IMR-90 (cell line): Measurements from ENCODE around the gene BRAF. TPM values are rescaled to one million over a fixed set of nuclear protein-coding genes. Genes with fewer than 3 reads are reported as not detected.
"Not testable (repeated sequence)": the region's sequence is repeated elsewhere in the genome, so short reads cannot be mapped to it uniquely, and the experiment has no call there.

Experiments used
- ATAC-seq: fragments of 200-7000 bp; cut with Tn5 transposase; 2 replicates; pipeline ENCODE4 v1.9.1; 2020; ENCODE audit warnings: low read depth, mild to moderate bottlenecking, moderate library complexity
- BruUV-seq: library from RNA; stranded (reverse); fragments of 400-500 nt; replicated peaks from 2 replicates; lab custom pipeline; 2021; lab: Mats Ljungman, UMichigan
- CTCF ChIA-PET: fragments of 300-600 bp; formaldehyde crosslinking; extraction: SDS; loops from one replicate; lab custom pipeline; 2021; ENCODE audit warnings: antibody characterized with exemption; lab: Yijun Ruan, JAX
- POLR2A ChIA-PET: fragments of 300-600 bp; sonication (Branson Sonifier 250); formaldehyde crosslinking; loops from one replicate; lab custom pipeline; 2022; ENCODE audit warnings: antibody characterized with exemption; ENCODE audit not compliant: unreplicated experiment; lab: Charles Lee
- DNase-seq: peaks from one replicate; pipeline ENCODE4 v3.0.0; 2013
- H2AFZ ChIP-seq: replicated peaks from 2 replicates; pipeline ENCODE3; 2013; ENCODE audit warnings: low read length, mild to moderate bottlenecking; ENCODE audit not compliant: poor library complexity
- H2AK5ac ChIP-seq: 2 replicates; pipeline ENCODE4 v1.6.1; 2013; ENCODE audit warnings: low read depth, low read length, inconsistent platforms
- H2AK9ac ChIP-seq: replicated peaks from 2 replicates; pipeline ENCODE3; 2013; ENCODE audit warnings: mild to moderate bottlenecking, low read depth, low read length, moderate library complexity; ENCODE audit not compliant: poor library complexity
- H2BK120ac ChIP-seq: 2 replicates; pipeline ENCODE4 v1.6.1; 2013; ENCODE audit warnings: low read depth, low read length, inconsistent platforms
- H2BK15ac ChIP-seq: 3 replicates; pipeline ENCODE4 v1.6.1; 2013; ENCODE audit warnings: low read depth, low read length, inconsistent platforms
- H2BK20ac ChIP-seq: 2 replicates; pipeline ENCODE4 v1.6.1; 2013; ENCODE audit warnings: low read depth, mild to moderate bottlenecking, inconsistent platforms, low read length, moderate library complexity
- H2BK5ac ChIP-seq: 2 replicates; pipeline ENCODE4 v1.6.1; 2013; ENCODE audit warnings: mild to moderate bottlenecking, low read depth, low read length, inconsistent platforms; ENCODE audit not compliant: poor library complexity, severe bottlenecking
- H3K14ac ChIP-seq: replicated peaks from 2 replicates; pipeline ENCODE4 v1.6.1; 2013; ENCODE audit warnings: low read depth, low read length, inconsistent platforms
- H3K18ac ChIP-seq: 2 replicates; pipeline ENCODE4 v1.6.1; 2013; ENCODE audit warnings: low read depth, low read length, control low read depth
- H3K23ac ChIP-seq: 2 replicates; pipeline ENCODE4 v1.6.1; 2013; ENCODE audit warnings: low read depth, low read length, inconsistent platforms
- H3K27ac ChIP-seq: 2 replicates; pipeline ENCODE4 v1.5.1; 2013; ENCODE audit warnings: mild to moderate bottlenecking, control low read depth, low read length; ENCODE audit not compliant: insufficient read depth
- H3K27me3 ChIP-seq: 2 replicates; pipeline ENCODE4 v1.6.1; 2013; ENCODE audit warnings: low read length; ENCODE audit not compliant: control insufficient read depth, insufficient read depth
- H3K36me3 ChIP-seq: 2 replicates; pipeline ENCODE4 v1.6.1; 2013; ENCODE audit warnings: low read length, mixed read lengths; ENCODE audit not compliant: control insufficient read depth, insufficient read depth
- H3K4ac ChIP-seq: 2 replicates; pipeline ENCODE4 v1.6.1; 2013; ENCODE audit warnings: low read depth, low read length, inconsistent platforms
- H3K4me1 ChIP-seq: 2 replicates; pipeline ENCODE4 v1.6.1; 2013; ENCODE audit warnings: low read length, mixed read lengths; ENCODE audit not compliant: control insufficient read depth, insufficient read depth
- H3K4me2 ChIP-seq: 2 replicates; pipeline ENCODE4 v1.6.1; 2013; ENCODE audit warnings: low read depth, mild to moderate bottlenecking, control low read depth, low read length, moderate library complexity
- H3K4me3 ChIP-seq: 2 replicates; pipeline ENCODE4 v1.5.1; 2013; ENCODE audit warnings: low read depth, mild to moderate bottlenecking, control low read depth, low read length, moderate library complexity; ENCODE audit not compliant: insufficient read depth
- H3K56ac ChIP-seq: 2 replicates; pipeline ENCODE4 v1.6.1; 2013; ENCODE audit warnings: low read length, inconsistent platforms; ENCODE audit not compliant: insufficient read depth; ENCODE audit errors: extremely low read depth
- H3K79me1 ChIP-seq, 2 experiments: 2 replicates each; pipeline ENCODE4 v1.6.1; 2013; ENCODE audit warnings: low read length in 2 of 2, inconsistent platforms in 1 of 2, low read depth in 1 of 2
- H3K9ac ChIP-seq: 2 replicates; pipeline ENCODE4 v1.6.1; 2013; ENCODE audit warnings: low read depth, low read length, control low read depth
- H3K9me1 ChIP-seq: 2 replicates; pipeline ENCODE4 v1.6.1; 2013; ENCODE audit warnings: low read length, inconsistent platforms; ENCODE audit not compliant: insufficient read depth
- H3K9me3 ChIP-seq: 2 replicates; pipeline ENCODE4 v1.6.1; 2013; ENCODE audit warnings: low read length; ENCODE audit not compliant: control insufficient read depth, insufficient read depth
- H4K20me1 ChIP-seq: 2 replicates; pipeline ENCODE4 v1.6.1; 2013; ENCODE audit warnings: low read length, inconsistent platforms; ENCODE audit not compliant: insufficient read depth
- H4K5ac ChIP-seq: 2 replicates; pipeline ENCODE4 v1.6.1; 2013; ENCODE audit warnings: mild to moderate bottlenecking, low read depth, low read length, control low read depth
- H4K8ac ChIP-seq, 2 experiments: 2 replicates each; pipeline ENCODE4 v1.6.1; 2013; ENCODE audit warnings: low read depth in 2 of 2, low read length in 2 of 2, control low read depth in 1 of 2, inconsistent platforms in 1 of 2
- H4K91ac ChIP-seq: 2 replicates; pipeline ENCODE4 v1.6.1; 2013; ENCODE audit warnings: low read depth, low read length, inconsistent platforms; ENCODE audit not compliant: insufficient read depth
- MAFK ChIP-seq: IDR thresholded peaks from 2 replicates; pipeline ENCODE4 v1.6.1; 2012; ENCODE audit warnings: low read depth, low read length, improper control_type of control experiment
- NFE2L2 ChIP-seq: fragments of 150-350 bp; IDR thresholded peaks from 2 replicates; pipeline ENCODE4 v1.6.1; 2016; ENCODE audit warnings: low read depth, mild to moderate bottlenecking, low read length
- RAD21 ChIP-seq: IDR thresholded peaks from 2 replicates; pipeline ENCODE4 v1.6.1; 2012; ENCODE audit warnings: low read length, improper control_type of control experiment
- RCOR1 ChIP-seq: IDR thresholded peaks from 2 replicates; pipeline ENCODE4 v1.6.1; 2012; ENCODE audit warnings: mild to moderate bottlenecking, low read length, improper control_type of control experiment; ENCODE audit not compliant: insufficient replicate concordance
- SMC3 ChIP-seq: fragments of 150-350 bp; IDR thresholded peaks from 2 replicates; pipeline ENCODE4 v1.6.1; 2016; ENCODE audit warnings: low read depth, mild to moderate bottlenecking, antibody characterized with exemption, low read length, moderate library complexity
- WGBS, 2 experiments: methylation state at CpG; one replicate each; pipeline versions ENCODE4 v1.1.5 to v1.1.7; 2013; ENCODE audit warnings: missing lambda C conversion rate in 2 of 2; ENCODE audit not compliant: insufficient read length in 1 of 2; ENCODE audit errors: extremely low coverage in 2 of 2; 5-methylcytosine and 5-hydroxymethylcytosine counted together
- dilution Hi-C: fragments of 300-500 bp; cut with HindIII; formaldehyde crosslinking; loops from one replicate; pipeline ENCODE4 v1.14.3; 2018; ENCODE audit warnings: low sequenced_read_pairs; ENCODE audit not compliant: unreplicated experiment
- in situ Hi-C: fragments of 300-500 bp; cut with MboI; formaldehyde crosslinking; loops from 3 replicates; pipeline ENCODE4 v1.14.3; 2019; ENCODE audit warnings: low sequenced_read_pairs, inconsistent platforms, mixed read lengths
- intact Hi-C: fragments of 100-400 bp; cut with micrococcal nuclease; formaldehyde crosslinking; loops from 2 replicates; pipeline ENCODE4 v1.10.0; 2022
- polyA plus RNA-seq, 3 experiments: library from polyadenylated mRNA; depleted of rRNA; stranded (reverse); fragments of >200 nt; gene quantifications; 2 replicates each; pipeline ENCODE4 v1.2.3, GENCODE V29; 2012; ENCODE audit warnings: low replicate concordance in 1 of 3
- total RNA-seq: library from RNA; depleted of rRNA; stranded (reverse); fragments of >200 nt; gene quantifications from 2 replicates; pipeline ENCODE4 v1.2.3, GENCODE V29; 2012

The BRAF gene
- total and polyA plus RNA-seq, 2 of the 4 experiments (the other 2 are of a cell fraction) = 5.7 to 12.9 TPM

DNA sequence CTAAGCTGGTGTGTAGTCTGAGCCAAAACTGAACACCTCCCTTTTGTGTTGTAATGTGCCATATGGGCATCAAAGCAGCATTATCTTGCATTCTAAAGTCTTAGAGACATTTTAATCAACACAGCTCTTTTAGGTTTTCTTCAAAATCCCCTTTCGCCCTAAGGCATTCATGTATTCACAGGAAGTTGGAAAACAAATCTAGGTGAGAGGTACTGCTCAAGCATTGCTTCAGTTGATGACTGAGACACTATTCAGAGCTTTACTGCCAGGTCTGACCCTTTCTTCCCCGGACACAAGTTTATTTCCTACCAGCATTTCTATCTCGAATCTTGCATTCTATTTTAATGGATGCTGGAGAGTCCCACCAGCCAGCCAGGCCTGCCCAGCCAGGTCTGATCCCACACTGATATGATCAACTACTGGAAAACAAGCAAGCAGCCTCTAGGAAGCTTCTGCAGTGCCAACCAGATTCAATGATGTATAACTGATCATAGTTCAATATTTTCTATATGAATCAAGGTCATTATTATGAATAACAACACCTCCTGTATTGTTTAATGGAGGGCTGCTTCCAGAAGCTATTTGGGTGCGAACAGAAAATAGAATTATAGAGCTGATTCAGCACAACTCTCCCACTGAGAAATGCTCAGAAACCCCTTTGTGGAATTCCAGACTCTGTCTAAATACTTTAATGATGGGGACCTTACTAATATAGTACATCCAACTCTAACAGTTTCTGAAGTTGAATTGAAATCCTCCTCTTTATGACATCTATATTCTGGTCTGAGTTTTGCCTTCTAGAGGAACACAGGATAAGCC, 4.0 kb upstream of the BRAF start:
- intact Hi-C loops (loop anchor here (10.0 kb wide), 1 partner anchor 234 kb away; the partner anchor contains the start of gene NDUFB2), dilution Hi-C loops (no loop called here), in situ Hi-C loops (no loop called here)
- no peak overlapping the region for H3K14ac ChIP-seq
- peaks cover under 1% of the 10 kb centered on the region; the same call in 1 of the 2 replicates for H4K20me1 ChIP-seq
- DNase-seq (no peak), ATAC-seq (no peak)
- POLR2A ChIA-PET = no interaction called here
- H2BK20ac ChIP-seq = no peak overlapping the region
- H3K9ac ChIP-seq = no peak overlapping the region
- H3K9me3 ChIP-seq = no peaks in the 10 kb centered on the region
- no peak for TF ChIP-seq NFE2L2
- TF ChIP-seq MAFK = peak; percentile 33; the same call in 1 of the 2 replicates
- no peak for TF ChIP-seq SMC3
- TF ChIP-seq RAD21 = no peak
- TF ChIP-seq RCOR1 = no peak
- no peak overlapping the region for H3K4me3 ChIP-seq
- no peak overlapping the region for H2AFZ ChIP-seq
- no peak overlapping the region for H2BK5ac ChIP-seq
- no peaks in the 10 kb centered on the region for H3K36me3 ChIP-seq
- no peak overlapping the region for H3K27ac ChIP-seq
- no peak overlapping the region for H4K91ac ChIP-seq
- no peaks in the 10 kb centered on the region for H3K9me1 ChIP-seq
- H2BK15ac ChIP-seq = no peak overlapping the region
- no peak overlapping the region for H2AK5ac ChIP-seq
- H3K4ac ChIP-seq = no peak overlapping the region
- H4K8ac ChIP-seq = no peak overlapping the region
- peaks cover 3% of the 10 kb centered on the region for H3K27me3 ChIP-seq
- no peak overlapping the region for H2AK9ac ChIP-seq
- CTCF ChIA-PET = interaction anchor here (0.5 kb wide), 1 partner anchor 675 kb away, joined by 4 read pairs; no protein-coding TSS in a partner anchor
- no peak overlapping the region for H2BK120ac ChIP-seq
- H3K18ac ChIP-seq = no peak overlapping the region
- H3K4me1 ChIP-seq = no peaks in the 10 kb centered on the region
- no TSS peak for BruUV-seq
- H3K4me2 ChIP-seq = no peak overlapping the region
- no CpG with 5 or more reads among the region's 4 CpGs for WGBS, 2 experiments
- no peak overlapping the region for H3K56ac ChIP-seq
- peaks cover 6% of the 10 kb centered on the region in 2 experiments for H3K79me1 ChIP-seq
- no peak overlapping the region for H3K23ac ChIP-seq
- no peak overlapping the region for H4K5ac ChIP-seq

DNA sequence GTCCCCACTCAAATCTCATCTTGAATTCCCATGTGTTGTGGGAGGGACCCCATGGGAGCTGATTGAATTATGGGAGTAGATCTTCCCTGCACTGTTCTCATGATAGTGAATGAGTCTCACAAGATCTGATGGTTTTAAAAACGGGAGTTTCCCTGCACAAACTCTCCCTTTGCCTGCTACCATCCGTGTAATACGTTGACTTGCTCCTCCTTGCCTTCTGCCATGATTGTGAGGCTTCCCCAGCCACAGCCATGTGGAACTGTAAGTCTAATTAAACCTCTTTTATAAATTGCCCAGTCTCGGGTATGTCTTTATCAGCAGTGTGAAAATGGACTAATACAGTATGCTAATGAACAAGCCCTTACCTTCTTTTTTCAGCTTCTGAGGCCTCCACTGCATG, 3.2 kb upstream of the BRAF start:
- CTCF ChIA-PET, H3K18ac ChIP-seq, H3K9ac ChIP-seq, H4K91ac ChIP-seq, H4K5ac ChIP-seq, H2BK5ac ChIP-seq, H3K27ac ChIP-seq, H3K4me3 ChIP-seq, in situ Hi-C loops, H2AK9ac ChIP-seq, BruUV-seq, POLR2A ChIA-PET, H2BK120ac ChIP-seq, H3K4me2 ChIP-seq, H4K20me1 ChIP-seq, H3K27me3 ChIP-seq, H2AFZ ChIP-seq, H3K56ac ChIP-seq, H3K4me1 ChIP-seq, H3K23ac ChIP-seq, H2BK20ac ChIP-seq, H3K9me1 ChIP-seq, DNase-seq, H3K36me3 ChIP-seq, H2BK15ac ChIP-seq, H3K4ac ChIP-seq, H3K14ac ChIP-seq, dilution Hi-C loops, H3K9me3 ChIP-seq, H4K8ac ChIP-seq, ATAC-seq, H2AK5ac ChIP-seq: not testable (repeated sequence)
- intact Hi-C loops = loop anchor here (10.0 kb wide), 1 partner anchor 233 kb away; the partner anchor contains the start of gene NDUFB2
- WGBS, 2 experiments = no CpG with 5 or more reads among the region's 4 CpGs
- peaks cover 10 to 11% of the 10 kb centered on the region in 2 experiments for H3K79me1 ChIP-seq
